ENCODE results near the gene RIC3.

RIC3 gene

DNA sequence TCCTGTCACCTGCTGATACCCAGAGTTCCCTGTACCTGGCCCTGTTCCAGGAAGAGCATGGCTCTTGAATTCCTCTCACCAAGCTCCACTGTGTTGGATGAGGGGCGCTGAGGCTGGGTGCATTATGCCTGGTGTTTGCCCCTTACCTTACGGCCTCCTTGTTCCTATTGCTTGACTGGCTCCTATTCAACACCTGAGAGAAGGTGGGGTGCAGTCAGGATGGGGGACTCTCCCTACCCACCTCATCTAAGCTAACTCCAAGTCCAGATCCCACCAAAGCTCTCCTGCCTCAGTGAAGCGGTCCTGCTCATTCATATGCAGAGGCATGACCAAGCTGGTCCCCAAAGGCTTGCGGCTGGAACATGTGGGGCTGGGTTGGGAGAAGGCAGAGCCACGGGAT is 35.8 kb upstream of the RIC3 start:
- no peak for DNase-seq
- Histone ChIP-seq H3K4me2 (ENCODE audit: low read depth, low read length) (no peak overlapping the region), H3F3A (ENCODE audit: insufficient read depth, low read length) (no peaks in the 10 kb centered on the region), H3K9me3 (replicated peaks; ENCODE audit: insufficient read depth, low read length) (no peaks in the 10 kb centered on the region), H3K27ac (ENCODE audit: low read length) (no peak overlapping the region), H3K27me3 (replicated peaks; ENCODE audit: insufficient read depth, low read length) (no peaks in the 10 kb centered on the region; the same call in 1 of the 2 replicates), H2AFZ (ENCODE audit: low read length) (no peak overlapping the region), H3K4me3 (ENCODE audit: low read length) (no peak overlapping the region), H3K9me2 (replicated peaks; ENCODE audit: insufficient read depth, low read length) (no peaks in the 10 kb centered on the region), H3K9ac (ENCODE audit: low read length) (no peak overlapping the region), H3K79me2 (ENCODE audit: low read length) (no peaks in the 10 kb centered on the region), H4K20me1 (ENCODE audit: insufficient read depth, low read length) (no peaks in the 10 kb centered on the region), H3K4me1 (ENCODE audit: low read length) (no peaks in the 10 kb centered on the region), H3K36me3 (replicated peaks; ENCODE audit: insufficient read depth, low read length) (no peaks in the 10 kb centered on the region)
- TF ChIP-seq EZH2phosphoT487 (IDR thresholded peaks at IDR 0.05; ENCODE audit: low read length), result no peak
- TF ChIP-seq, protein P1, sequence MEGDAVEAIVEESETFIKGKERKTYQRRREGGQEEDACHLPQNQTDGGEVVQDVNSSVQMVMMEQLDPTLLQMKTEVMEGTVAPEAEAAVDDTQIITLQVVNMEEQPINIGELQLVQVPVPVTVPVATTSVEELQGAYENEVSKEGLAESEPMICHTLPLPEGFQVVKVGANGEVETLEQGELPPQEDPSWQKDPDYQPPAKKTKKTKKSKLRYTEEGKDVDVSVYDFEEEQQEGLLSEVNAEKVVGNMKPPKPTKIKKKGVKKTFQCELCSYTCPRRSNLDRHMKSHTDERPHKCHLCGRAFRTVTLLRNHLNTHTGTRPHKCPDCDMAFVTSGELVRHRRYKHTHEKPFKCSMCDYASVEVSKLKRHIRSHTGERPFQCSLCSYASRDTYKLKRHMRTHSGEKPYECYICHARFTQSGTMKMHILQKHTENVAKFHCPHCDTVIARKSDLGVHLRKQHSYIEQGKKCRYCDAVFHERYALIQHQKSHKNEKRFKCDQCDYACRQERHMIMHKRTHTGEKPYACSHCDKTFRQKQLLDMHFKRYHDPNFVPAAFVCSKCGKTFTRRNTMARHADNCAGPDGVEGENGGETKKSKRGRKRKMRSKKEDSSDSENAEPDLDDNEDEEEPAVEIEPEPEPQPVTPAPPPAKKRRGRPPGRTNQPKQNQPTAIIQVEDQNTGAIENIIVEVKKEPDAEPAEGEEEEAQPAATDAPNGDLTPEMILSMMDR (IDR thresholded peaks at IDR 0.05; ENCODE audit: low read length), result no peak
- TF ChIP-seq EZH2 (optimal IDR thresholded peaks at IDR 0.05; ENCODE audit: low read depth, low read length), result no peak

DNA sequence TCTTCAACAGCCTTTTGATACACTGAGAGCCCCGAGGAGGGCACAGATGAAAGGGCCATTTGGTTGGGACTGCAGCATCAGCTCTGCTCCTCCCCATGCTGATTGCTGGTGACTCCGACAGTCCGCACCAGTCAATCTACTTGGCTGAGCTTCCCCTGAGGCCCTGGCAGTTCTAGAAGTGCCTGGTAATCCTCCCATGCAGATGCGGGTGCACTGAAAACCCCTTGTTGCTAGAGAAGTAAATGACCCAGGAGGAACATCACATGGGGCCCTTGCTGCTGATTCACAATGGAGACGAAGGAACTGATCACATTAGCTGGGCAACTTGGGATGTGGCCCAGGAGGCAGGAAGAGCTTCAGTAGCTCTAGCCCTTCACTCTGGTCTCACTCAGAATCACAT is 35.2 kb upstream of the RIC3 start:
- H3K36me3 ChIP-seq (replicated peaks; ENCODE audit: insufficient read depth, low read length), result no peaks in the 10 kb centered on the region
- no peak overlapping the region for H3K9ac ChIP-seq (ENCODE audit: low read length)
- H3K79me2 ChIP-seq (ENCODE audit: low read length), result no peaks in the 10 kb centered on the region
- no peaks in the 10 kb centered on the region for H3K9me3 ChIP-seq (replicated peaks; ENCODE audit: insufficient read depth, low read length)
- no peak overlapping the region for H3K4me2 ChIP-seq (ENCODE audit: low read depth, low read length)
- TF ChIP-seq, protein P1 (IDR thresholded peaks at IDR 0.05; ENCODE audit: low read length), result no peak
- TF ChIP-seq EZH2phosphoT487 (IDR thresholded peaks at IDR 0.05; ENCODE audit: low read length), result no peak
- no peak for TF ChIP-seq EZH2 (optimal IDR thresholded peaks at IDR 0.05; ENCODE audit: low read depth, low read length)
- H3K4me1 ChIP-seq (ENCODE audit: low read length), result no peaks in the 10 kb centered on the region
- DNase-seq, result no peak
- H3F3A ChIP-seq (ENCODE audit: insufficient read depth, low read length), result no peaks in the 10 kb centered on the region
- no peak overlapping the region for H3K27ac ChIP-seq (ENCODE audit: low read length)
- H4K20me1 ChIP-seq (ENCODE audit: insufficient read depth, low read length), result no peaks in the 10 kb centered on the region
- no peaks in the 10 kb centered on the region; the same call in 1 of the 2 replicates for H3K27me3 ChIP-seq (replicated peaks; ENCODE audit: insufficient read depth, low read length)
- no peak overlapping the region for H2AFZ ChIP-seq (ENCODE audit: low read length)
- no peaks in the 10 kb centered on the region for H3K9me2 ChIP-seq (replicated peaks; ENCODE audit: insufficient read depth, low read length)
- no peak overlapping the region for H3K4me3 ChIP-seq (ENCODE audit: low read length)

DNA sequence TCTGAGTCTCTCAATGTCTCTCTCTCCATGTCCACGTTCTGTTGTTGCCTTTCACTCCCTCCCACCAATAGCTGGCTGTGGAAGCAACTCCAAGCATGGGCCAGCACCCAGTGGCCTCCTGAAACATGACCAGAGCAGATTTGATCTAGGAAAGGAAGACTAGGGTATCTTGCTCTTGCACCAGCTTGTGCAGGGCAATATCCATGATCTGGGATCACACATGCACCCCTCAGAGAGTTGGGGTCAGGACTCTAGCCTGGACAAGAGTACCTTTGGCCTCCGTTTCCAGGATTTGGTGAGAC is 34.5 kb upstream of the RIC3 start:
- H3K9me3 ChIP-seq (replicated peaks; ENCODE audit: insufficient read depth, low read length), result no peaks in the 10 kb centered on the region
- H3K79me2 ChIP-seq (ENCODE audit: low read length), result no peaks in the 10 kb centered on the region
- no peaks in the 10 kb centered on the region; the same call in 1 of the 2 replicates for H3K27me3 ChIP-seq (replicated peaks; ENCODE audit: insufficient read depth, low read length)
- no peaks in the 10 kb centered on the region for H3K4me1 ChIP-seq (ENCODE audit: low read length)
- no peak overlapping the region for H2AFZ ChIP-seq (ENCODE audit: low read length)
- no peaks in the 10 kb centered on the region for H3F3A ChIP-seq (ENCODE audit: insufficient read depth, low read length)
- no peaks in the 10 kb centered on the region for H3K36me3 ChIP-seq (replicated peaks; ENCODE audit: insufficient read depth, low read length)
- TF ChIP-seq EZH2phosphoT487 (IDR thresholded peaks at IDR 0.05; ENCODE audit: low read length) (no peak), EZH2 (optimal IDR thresholded peaks at IDR 0.05; ENCODE audit: low read depth, low read length) (no peak)
- TF ChIP-seq, protein P1 (IDR thresholded peaks at IDR 0.05; ENCODE audit: low read length), result no peak
- no peak overlapping the region for H3K27ac ChIP-seq (ENCODE audit: low read length)
- H3K4me3 ChIP-seq (ENCODE audit: low read length), result no peak overlapping the region
- DNase-seq, result no peak
- H3K9me2 ChIP-seq (replicated peaks; ENCODE audit: insufficient read depth, low read length), result no peaks in the 10 kb centered on the region
- no peak overlapping the region for H3K9ac ChIP-seq (ENCODE audit: low read length)
- no peak overlapping the region for H3K4me2 ChIP-seq (ENCODE audit: low read depth, low read length)
- no peaks in the 10 kb centered on the region for H4K20me1 ChIP-seq (ENCODE audit: insufficient read depth, low read length)

Measured in MM.1S (cell line).